HFF-Myc (cell line): ENCODE results near the gene RPS3.
"Not testable (repeated sequence)": the region's sequence is repeated elsewhere in the genome, so short reads cannot be mapped to it uniquely, and the experiment has no call there.

ENCODE experiments used
- DNase-seq: peaks from one replicate; pipeline ENCODE4 v3.0.0-alpha.2; 2011; ENCODE audit warnings: low read depth; ENCODE audit errors: extremely low read depth
- H3K4me3 ChIP-seq: replicated peaks from 2 replicates; pipeline ENCODE4 v1.5.1; 2011; ENCODE audit warnings: low read depth, mild to moderate bottlenecking, control low read depth, low read length
- TF ChIP-seq, protein P1 (sequence below): IDR thresholded peaks from 2 replicates; pipeline ENCODE4 v1.5.1; 2012; ENCODE audit warnings: mild to moderate bottlenecking, low read depth, low read length, control low read depth; ENCODE audit errors: missing control alignments

Gene RPS3

DNA sequence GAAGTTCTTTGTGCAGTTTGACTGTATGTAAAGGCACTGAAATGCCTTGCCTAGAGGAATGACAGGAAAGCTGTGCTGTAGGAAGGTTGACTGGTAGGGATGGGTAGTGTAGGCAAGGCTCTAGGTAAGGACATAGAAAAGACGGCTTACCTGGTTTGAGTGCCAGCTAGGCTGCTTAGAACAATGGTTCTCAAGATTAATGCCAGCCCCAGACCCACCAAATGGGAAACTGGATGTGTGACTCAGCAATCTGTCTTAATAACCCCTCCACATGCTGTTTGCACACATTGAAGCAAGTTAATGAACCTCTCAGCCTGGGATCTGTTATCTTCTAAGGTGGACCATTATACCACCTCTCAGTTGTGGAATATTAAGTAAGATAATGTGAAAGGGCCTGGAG, 3.7 kb downstream of the RPS3 start:
- peak overlapping the region; percentile 96 for H3K4me3 ChIP-seq
- TF ChIP-seq, protein P1, sequence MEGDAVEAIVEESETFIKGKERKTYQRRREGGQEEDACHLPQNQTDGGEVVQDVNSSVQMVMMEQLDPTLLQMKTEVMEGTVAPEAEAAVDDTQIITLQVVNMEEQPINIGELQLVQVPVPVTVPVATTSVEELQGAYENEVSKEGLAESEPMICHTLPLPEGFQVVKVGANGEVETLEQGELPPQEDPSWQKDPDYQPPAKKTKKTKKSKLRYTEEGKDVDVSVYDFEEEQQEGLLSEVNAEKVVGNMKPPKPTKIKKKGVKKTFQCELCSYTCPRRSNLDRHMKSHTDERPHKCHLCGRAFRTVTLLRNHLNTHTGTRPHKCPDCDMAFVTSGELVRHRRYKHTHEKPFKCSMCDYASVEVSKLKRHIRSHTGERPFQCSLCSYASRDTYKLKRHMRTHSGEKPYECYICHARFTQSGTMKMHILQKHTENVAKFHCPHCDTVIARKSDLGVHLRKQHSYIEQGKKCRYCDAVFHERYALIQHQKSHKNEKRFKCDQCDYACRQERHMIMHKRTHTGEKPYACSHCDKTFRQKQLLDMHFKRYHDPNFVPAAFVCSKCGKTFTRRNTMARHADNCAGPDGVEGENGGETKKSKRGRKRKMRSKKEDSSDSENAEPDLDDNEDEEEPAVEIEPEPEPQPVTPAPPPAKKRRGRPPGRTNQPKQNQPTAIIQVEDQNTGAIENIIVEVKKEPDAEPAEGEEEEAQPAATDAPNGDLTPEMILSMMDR, result no peak
- no peak for DNase-seq

DNA sequence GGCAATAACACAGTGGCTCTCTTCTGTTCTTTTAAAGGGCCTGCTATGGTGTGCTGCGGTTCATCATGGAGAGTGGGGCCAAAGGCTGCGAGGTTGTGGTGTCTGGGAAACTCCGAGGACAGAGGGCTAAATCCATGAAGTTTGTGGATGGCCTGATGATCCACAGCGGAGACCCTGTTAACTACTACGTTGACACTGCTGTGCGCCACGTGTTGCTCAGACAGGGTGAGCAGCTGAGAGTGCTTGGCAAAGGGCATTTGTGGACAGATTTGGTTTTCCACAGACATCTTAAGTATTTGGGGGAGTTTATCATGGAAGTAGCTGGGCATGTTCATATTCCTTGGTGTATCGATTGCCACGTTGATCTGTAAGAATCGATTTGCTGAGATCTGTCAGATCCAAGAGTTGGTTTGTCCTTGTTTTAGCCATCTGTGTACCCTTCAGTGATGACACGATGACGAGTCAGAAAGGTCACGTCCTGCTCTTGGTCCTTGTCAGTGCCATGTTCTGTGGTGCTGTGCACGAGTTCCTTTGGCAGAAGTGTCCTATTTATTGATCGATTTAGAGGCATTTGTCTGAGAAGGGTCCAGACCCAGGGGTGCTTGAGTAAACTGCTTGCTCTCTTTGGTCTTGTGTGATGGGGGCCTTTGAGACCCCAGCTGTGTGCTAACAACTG, 4.8 kb downstream of the RPS3 start:
- TF ChIP-seq, protein P1, result no peak
- H3K4me3 ChIP-seq, result peak overlapping the region; percentile 96
- no peak for DNase-seq

DNA sequence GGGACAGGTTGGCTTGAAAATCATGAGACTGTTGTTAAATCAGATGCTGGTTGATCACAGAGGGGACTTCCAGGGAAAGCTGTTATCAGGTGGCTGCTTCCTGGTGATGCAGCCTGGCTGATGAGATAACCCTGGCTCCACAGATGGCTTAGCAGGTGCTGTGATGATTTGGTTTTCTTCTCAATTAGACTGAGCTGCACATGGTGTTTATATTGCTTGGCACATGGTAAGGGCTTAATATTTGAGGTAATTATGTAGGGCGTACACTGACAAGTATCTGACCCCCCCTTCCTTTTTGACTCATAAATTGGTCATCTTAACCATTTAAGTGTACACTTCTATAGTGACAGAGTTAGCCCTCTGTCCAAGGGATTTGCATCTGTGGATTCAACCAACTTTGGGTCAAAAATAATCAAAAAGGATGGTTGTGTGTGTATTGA, 7.0 kb downstream of the RPS3 start:
- no peak overlapping the region for H3K4me3 ChIP-seq
- TF ChIP-seq, protein P1, result no peak
- no peak for DNase-seq

DNA sequence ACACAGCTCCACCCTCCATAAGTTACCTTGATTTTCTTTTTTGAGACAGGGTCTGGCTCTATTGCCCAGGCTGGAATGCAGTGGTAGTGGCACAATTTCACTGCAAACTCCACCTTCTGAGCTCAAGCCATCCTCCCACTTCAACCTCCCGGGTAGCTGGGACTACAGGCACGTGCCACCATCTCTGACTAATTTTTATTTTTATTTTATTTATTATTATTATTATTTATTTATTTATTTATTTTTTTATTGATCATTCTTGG, 9.6 kb downstream of the RPS3 start:
- TF ChIP-seq, protein P1, result no peak
- no peak overlapping the region for H3K4me3 ChIP-seq
- no peak for DNase-seq

DNA sequence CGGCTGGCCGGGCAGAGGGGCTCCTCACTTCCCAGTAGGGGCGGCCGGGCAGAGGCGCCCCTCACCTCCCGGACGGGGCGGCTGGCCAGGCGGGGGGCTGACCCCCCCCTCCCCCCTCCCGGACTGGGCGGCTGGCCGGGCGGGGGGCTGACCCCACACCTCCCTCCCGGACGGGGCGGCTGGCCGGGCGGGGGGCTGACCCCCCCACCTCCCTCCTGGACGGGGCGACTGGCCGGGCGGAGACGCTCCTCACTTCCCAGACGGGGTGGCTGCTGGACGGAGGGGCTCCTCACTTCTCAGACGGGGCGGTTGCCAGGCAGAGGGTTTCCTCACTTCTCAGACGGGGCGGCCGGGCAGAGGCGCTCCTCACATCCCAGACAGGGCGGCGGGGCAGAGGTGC, 10.7 kb downstream of the RPS3 start:
- DNase-seq, H3K4me3 ChIP-seq: not testable (repeated sequence)

DNA sequence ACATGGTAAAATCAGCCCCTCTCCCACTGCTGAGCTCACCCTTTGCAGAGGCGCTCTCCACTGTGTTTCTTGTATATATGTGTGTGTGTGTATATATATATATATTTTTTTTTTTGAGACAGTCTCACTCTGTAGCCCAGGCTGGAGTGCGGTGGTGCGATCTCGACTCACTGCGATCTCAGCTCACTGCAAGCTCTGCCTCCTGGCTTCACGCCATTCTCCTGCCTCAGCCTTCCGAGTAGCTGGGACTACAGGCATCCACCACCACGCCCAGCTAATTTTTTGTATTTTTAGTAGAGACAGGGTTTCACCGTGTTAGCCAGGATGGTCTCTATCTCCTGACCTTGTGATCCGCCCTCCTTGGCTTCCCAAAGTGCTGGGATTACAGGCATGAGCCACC, 13.8 kb downstream of the RPS3 start:
- not testable (repeated sequence) for DNase-seq, H3K4me3 ChIP-seq

DNA sequence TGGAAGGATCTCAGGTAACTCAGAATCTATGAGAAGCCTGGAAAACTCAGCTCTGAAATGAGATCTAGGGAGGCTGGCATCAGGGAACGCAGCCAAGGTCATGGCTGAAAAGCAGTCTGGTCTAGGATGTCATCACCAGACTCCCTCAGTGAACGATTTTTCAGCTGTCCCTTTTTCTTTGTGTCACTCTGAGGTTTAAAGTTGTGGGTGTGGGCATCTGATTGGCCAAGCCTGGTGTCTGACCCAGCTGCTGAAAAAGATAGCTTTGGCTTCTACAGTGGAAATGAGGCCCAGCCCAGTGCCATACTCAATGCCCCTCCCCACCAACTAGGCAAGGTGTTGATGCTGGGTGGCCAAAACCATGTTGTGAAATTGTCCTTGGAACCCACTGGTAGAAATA, 14.5 kb downstream of the RPS3 start:
- DNase-seq, result no peak
- H3K4me3 ChIP-seq, result no peak overlapping the region
- TF ChIP-seq, protein P1, result no peak

DNA sequence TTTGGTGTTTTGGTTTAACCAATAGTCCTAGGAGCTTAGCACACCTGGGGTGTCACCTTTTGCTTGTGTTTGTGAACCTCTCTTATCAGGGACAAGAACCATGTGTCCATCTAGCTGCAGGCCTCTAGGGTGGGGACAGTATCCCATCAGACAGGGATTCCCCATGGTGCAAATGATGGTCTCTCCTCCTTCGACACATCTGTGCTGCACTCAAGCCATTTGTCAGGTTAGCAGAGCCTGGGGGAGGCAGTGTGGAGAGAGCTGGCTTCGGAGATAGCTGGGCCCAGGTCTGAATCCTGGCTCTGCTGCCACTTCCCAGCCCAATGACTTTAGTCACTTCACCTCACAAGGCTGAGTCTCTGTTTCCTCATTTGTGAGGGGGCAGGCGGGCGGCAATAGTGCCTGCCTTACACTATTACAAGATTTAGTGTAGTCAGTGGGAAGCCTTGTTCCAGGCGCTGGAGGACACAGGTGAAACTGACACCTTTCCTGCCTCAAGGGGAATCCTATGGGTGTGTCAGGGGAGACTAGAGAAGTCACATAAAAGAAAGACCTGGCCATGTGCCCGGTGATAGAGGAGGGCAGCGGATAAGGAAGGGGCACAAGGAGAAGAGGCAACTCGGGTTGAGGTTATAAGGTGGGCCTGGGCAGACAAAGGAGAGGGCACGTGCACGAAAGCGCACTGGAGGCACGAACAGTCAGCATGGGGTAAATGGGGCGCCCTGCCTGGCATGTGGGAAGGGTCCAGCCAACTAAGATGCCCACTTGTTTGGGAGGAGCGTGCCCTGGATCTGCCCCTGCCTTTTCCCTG, 21.1 kb downstream of the RPS3 start:
- DNase-seq, result no peak
- no peak overlapping the region for H3K4me3 ChIP-seq
- TF ChIP-seq, protein P1, result no peak
